Measurements from ENCODE around the gene ZBTB16.

Gene ZBTB16

DNA sequence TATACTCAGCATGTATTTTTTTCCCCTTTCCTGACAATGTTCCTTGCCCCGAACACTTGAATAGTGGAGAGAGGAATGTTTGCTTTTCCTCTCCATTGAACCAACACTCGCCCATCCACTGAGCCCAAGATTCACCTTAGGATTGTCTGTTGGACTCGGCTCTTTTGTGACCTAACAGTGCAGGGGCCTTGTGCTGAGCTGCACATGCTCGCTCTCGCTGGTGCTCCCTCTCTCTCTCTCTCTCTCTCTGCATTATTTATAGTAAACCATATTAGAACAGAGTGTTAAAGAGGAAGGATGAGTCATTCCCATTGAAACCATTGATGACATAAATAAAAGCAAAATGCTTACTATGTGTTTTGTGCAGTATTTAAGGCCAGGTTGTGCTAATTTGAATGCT lies 20.7 kb downstream of the ZBTB16 start:
- H3K4me3 ChIP-seq (ENCODE audit: low read length): no peak overlapping the region
- TF ChIP-seq ZNF274 (IDR thresholded peaks at IDR 0.05; ENCODE audit: low read depth, low read length): no peak

DNA sequence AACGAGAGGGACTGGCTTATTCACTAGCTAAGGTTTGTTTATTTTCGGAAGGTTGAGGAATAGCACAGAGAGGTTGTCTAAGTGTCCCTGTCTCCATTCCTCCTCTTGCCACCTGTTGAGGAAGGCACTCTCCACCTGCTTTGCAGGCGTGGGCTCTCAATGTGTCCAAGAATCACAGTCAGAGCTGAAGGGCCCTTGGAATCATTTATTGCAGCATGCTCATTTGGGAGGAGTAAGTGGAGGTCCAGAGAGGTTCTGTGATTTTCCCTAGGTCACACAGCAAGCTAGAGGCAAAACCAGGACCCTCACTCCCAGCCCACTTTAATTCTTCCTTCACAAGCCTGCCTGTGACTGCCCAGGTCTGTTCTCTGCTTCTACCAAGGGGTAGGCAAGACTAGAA lies 21.3 kb downstream of the ZBTB16 start:
- H3K4me3 ChIP-seq (ENCODE audit: low read length): no peak overlapping the region
- TF ChIP-seq ZNF274 (IDR thresholded peaks at IDR 0.05; ENCODE audit: low read depth, low read length): no peak

DNA sequence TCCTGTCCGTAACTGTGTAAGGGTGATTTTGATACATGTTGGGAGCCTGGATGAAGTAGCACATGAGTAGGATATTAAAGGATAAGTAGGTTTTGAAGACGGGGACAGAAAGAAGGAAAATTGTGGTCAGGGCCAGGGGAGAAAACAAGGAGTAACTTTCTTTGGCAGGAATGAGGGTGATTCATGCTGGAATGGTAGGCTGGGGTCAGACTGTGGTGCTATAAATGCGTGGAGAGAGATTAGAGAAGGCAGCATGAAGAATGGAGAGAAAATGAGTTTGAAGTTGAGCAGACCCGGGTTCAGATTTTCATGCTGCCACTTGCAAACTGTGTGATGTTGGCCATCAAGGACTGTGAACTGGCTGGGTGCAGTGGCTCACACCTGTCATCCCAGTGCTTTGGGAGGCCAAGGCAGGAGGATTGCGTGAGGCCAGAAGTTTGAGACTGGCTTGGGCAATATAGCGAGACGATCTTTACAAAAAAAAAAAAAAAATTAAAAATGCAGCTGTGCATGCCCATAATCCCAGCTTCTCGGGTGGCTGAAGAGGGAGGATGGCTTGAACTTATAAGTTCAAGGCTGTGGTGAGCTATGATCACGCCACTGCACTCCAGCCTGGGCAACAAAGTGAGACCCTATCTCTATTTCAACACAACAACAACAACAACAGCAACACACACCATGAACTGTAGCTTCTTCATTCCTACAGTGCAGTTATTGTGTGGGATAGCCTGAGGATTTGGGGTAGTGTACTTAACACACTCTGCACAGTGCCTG lies 22.3 kb downstream of the ZBTB16 start:
- TF ChIP-seq ZNF274 (IDR thresholded peaks at IDR 0.05; ENCODE audit: low read depth, low read length): no peak
- no peak overlapping the region for H3K4me3 ChIP-seq (ENCODE audit: low read length)

DNA sequence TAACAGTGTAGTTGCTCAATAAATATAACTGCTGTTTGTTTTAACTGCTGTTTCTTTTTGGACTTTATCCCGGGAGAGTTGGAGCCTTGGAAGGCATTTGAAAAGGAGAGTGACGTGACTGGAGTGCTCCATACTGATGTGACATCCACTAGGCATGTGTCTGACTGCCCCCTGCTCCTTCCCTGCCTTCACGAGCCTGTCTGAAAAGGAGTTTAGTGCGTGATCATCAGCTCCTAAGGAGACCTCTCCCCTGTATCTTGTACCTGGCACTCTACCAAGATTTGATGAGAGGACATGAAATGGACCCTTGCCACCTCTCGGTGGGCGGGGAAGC lies 22.9 kb downstream of the ZBTB16 start:
- no peak for TF ChIP-seq ZNF274 (IDR thresholded peaks at IDR 0.05; ENCODE audit: low read depth, low read length)
- H3K4me3 ChIP-seq (ENCODE audit: low read length): no peak overlapping the region

DNA sequence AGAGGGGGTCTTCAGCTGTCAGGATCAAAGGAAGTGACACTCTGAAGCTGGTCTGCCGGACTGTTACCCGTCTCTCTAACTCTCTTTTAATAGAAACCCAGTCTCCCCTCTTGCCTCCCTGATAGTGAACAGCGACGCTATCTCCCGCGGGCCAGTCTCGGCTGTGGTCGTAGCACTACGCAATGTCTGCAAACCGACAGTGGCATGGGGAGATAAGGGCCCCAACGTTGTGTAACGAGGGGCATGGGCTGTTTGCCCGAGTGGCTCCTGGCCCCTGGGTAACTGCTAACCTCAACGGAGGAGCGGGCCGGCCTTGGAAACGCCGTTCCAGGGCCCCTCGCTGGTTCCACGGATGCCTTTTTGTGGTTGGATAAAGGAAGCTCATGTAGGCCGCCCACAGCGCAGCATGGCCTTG lies 23.3 kb downstream of the ZBTB16 start:
- no peak for TF ChIP-seq ZNF274 (IDR thresholded peaks at IDR 0.05; ENCODE audit: low read depth, low read length)
- H3K4me3 ChIP-seq (ENCODE audit: low read length): no peak overlapping the region

DNA sequence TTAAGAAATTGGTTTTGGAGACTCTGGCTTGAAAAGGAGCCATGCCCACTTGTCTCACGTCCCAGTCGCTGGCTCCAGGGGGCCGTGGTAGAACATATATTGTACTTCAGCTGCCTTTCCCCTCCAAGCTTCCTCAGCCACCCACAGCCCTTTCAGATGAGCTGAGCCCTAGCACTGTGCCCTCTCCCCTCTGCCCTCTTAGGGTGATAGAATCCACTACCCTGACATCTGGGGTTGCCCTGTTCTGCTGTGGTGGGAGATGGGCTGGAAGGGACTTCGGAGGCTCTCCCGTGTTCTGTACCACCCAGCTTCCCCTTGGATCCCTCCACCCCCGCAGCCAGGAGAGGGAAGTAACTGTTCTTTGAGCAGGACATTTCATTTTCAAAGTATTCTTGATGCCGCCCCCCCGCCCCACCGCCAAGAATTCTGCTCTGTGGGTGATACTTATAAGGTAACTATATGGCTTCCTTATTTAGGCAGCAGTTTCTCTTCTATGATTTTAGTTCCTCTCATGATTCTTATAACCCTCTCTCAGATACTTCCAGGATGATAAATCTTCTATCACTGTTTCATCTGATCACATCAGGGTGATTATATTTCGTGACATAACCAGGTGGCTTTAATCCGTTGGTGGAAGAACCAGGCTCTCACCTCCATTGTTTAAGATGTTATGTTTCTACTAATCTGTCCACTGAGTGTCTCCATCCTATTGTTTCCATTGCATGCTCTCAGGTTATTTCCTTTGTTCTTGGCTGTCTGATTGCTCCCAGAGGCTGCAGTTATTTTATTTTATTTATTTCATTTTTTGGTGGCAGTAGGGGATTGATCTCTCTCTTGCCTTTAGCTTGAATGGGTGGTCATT lies 24.1 kb downstream of the ZBTB16 start:
- TF ChIP-seq ZNF274 (IDR thresholded peaks at IDR 0.05; ENCODE audit: low read depth, low read length): no peak
- no peak overlapping the region for H3K4me3 ChIP-seq (ENCODE audit: low read length)

DNA sequence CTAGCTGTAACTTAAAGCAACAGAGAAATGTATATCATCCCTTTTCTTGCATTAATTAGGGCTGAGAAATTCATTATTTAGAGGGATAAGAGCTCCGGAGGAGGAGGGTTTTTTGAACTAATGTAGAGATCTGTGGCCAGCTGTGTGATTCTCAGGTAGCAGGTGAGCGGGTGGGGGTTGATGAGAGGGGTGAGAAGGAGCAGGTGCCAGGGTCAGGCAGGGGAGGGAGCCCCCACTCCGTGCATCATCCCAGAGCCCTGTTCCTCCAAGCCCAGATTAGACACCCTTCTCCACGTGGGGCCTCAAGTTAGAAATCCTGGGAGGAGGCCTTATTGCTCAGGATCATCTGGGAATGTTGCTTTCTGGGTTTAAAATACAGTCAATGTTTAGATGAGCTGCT lies 24.9 kb downstream of the ZBTB16 start:
- TF ChIP-seq ZNF274 (IDR thresholded peaks at IDR 0.05; ENCODE audit: low read depth, low read length): no peak
- H3K4me3 ChIP-seq (ENCODE audit: low read length): no peak overlapping the region

DNA sequence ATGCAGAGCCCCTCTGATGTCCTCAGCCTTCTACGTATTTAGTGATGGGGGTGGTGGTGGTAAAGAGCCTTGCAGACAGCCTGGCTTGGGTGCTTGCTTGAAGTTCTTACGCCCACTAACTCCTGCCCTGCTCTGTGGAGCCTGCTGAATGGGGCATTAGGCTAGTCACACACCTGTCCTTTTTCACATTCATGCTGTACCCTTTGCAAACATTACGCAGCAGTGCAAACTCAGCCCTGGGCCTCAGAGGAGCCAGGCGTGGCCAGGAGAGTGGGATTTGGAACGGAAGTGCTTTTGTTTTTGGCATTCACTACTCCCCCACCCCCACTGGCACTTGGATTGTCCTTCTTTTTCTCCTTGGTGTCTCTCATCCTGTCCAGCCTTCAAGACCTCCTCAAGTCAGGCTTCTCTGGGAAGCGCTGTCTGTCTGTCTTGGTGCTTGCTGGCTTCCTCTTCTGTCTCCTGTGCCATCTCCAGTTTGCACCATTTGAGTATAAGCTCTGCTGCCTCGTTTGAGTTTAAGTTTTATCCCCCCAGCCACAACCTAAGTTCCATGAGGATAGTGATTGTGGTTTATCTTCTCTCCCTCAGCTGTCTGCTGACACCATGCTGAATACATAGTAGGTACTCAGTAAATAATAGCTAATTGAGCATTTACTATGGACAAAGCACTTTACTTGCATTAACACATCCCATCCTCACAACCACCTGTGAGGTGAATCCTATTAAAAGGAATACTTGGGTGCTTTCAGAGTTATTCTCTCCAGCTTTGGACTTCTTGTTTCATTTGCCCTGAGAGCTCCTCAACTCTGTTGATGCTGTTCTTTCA lies 26.7 kb downstream of the ZBTB16 start:
- TF ChIP-seq ZNF274 (IDR thresholded peaks at IDR 0.05; ENCODE audit: low read depth, low read length): no peak
- no peak overlapping the region for H3K4me3 ChIP-seq (ENCODE audit: low read length)

DNA sequence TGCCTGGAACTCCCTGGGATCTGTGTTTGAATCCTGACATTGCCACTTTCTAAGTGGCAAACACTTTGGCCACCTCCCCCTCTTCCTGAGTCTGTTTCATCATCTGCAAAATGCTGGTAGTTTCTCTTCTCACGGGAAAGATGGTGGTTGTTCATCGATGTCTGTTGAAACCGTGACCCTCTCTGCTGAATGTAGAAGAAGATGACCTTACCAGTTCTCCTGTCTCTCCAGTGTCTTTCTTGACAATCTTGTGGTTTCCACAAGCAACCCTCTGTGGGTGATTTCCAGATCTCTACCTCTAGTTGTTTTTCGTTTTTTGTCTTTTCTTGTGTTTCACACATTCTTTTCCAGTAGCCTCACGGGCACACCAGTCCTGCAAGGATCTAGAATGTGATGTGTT lies 27.5 kb downstream of the ZBTB16 start:
- no peak for TF ChIP-seq ZNF274 (IDR thresholded peaks at IDR 0.05; ENCODE audit: low read depth, low read length)
- H3K4me3 ChIP-seq (ENCODE audit: low read length): no peak overlapping the region

DNA sequence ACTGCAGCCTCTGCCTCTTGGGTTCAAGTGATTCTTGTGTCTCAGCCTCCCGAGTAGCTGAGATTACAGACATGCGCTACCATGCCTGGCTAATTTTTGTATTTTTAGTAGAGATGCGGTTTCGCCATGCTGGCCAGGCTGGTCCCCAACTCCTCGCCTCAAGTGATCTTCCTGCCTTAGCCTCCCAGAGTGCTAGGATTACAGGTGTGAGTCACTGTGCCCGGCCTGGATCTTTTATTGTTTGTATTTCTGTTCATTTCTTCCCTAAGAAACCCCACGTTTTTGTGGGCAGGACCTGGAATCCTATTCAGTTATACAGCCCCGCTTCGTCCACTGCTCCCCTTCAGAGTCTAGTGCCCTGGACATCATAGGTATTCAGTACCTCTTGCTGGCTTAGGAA lies 28.7 kb downstream of the ZBTB16 start:
- no peak for TF ChIP-seq ZNF274 (IDR thresholded peaks at IDR 0.05; ENCODE audit: low read depth, low read length)
- no peak overlapping the region for H3K4me3 ChIP-seq (ENCODE audit: low read length)

DNA sequence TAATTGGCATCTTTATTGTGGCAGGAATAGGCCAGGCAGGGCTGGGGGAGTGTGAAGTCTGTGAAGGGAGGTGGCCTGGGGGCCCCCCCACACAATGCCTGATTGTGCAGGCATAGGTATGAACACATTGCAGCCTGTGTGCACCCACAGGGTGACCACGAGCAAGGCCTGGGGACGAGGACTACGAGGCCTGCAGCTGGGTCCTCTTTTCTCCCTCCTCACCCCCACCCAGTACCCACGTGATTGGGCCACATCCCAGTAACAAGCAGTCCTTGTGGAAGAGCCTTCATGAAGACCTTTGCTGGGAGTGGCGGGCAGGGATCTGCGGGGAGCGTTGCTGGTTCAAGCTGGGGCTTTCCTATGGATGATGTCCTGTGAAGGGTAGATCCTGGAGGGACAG lies 29.3 kb downstream of the ZBTB16 start:
- H3K4me3 ChIP-seq (ENCODE audit: low read length): no peak overlapping the region
- TF ChIP-seq ZNF274 (IDR thresholded peaks at IDR 0.05; ENCODE audit: low read depth, low read length): no peak

DNA sequence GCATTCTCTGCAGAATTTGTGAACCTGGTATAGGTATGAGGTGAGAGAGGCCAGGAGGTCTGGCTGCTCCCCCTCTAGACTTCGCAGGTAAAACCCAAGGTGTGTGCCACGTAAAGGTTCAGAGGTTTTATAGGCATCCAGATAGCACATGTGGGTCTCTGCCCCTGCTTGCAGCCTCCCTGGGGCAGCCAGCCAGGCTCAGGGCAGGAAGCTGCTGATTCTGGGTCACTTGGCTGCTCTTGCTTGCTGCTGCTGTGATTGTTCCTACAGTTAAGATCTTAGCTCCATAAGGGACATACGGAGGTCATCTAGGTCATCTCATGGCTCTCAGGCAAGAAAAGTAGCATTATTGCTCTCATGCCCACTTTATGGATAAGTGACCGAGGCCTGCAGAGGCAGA lies 30.2 kb downstream of the ZBTB16 start:
- TF ChIP-seq ZNF274 (IDR thresholded peaks at IDR 0.05; ENCODE audit: low read depth, low read length): no peak
- H3K4me3 ChIP-seq (ENCODE audit: low read length): no peak overlapping the region

DNA sequence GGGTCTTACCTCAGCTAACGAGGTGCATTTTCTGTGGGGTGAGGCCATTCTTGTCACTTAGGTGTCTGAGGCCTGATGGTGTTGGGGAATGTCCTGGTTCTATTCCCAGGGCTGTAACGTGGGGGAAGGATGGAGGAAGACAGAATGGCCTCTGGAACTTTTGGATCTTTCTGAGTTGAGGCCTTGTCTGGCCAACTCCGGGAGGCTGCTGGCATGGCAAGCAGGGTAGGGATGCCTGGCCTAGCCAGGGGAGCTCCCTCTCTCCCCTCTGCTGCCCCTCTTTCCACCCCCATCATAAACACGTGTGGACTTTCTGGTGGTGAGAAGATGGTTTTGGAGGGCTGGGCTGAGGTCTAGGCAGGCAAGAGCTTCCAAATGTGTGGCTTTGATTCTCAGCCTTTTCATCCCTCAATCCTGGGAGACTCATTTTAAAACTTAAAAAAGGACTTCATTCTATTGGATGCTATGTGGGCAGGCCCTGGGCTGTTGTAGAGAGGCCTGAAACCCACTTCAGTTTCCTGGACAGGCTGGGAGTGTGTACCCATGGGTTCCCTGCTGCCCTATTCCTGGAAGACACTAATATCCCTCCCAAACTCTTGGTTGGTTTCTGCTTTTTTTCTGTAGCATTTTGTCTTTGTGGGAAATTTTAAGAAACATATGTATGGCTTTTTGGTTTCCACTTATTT lies 30.9 kb downstream of the ZBTB16 start:
- TF ChIP-seq ZNF274 (IDR thresholded peaks at IDR 0.05; ENCODE audit: low read depth, low read length): no peak
- H3K4me3 ChIP-seq (ENCODE audit: low read length): no peak overlapping the region

DNA sequence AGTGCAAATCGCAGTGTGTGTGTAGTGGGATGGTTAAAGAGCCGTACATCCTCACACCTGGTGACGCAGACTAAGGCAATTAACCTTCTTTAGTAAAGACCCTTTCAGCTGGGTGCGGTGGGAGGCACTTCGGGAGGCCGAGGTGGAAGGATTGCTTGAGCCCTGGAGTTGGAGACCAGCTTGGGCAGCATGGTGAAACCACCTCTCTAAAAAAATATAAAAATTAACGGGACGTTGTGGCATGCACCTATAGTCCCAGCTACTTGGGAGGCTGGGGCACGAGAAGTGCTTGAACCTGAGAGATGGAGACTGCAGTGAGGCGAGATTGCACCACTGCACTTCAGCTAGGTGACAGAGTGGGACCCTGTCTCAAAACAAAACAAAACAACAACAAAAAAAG lies 31.5 kb downstream of the ZBTB16 start:
- no peak overlapping the region for H3K4me3 ChIP-seq (ENCODE audit: low read length)
- no peak for TF ChIP-seq ZNF274 (IDR thresholded peaks at IDR 0.05; ENCODE audit: low read depth, low read length)

Measured in GM08714 (cell line).